GM19193 (cell line): Measurements from ENCODE around the gene GPC3.

Experiments used
- POLR2A ChIP-seq: IDR thresholded peaks from 4 replicates; pipeline ENCODE4 v1.6.1; 2011; ENCODE audit not compliant: insufficient read depth, insufficient read length; ENCODE audit errors: extremely low read depth

Gene GPC3

DNA sequence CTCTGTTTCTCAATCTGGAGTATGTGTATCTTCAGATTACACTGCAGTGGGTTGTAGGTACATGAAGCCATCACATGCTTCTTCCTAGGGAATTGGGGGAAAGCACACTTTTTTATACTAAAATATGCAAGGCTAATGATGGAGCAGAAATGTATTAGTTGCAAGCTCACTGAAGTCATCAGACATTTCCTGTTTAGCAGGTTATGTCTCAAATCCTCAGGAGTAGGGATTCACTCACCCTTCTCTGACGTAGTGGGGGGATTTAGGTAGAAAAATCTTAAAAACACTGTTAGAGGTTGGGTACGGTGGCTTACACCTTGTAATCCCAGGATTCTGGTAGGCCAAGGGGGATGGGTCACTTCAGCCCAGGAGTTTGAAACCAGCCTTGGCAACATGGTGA, 441.7 kb downstream of the GPC3 start:
- no peak for TF ChIP-seq POLR2A

GRCh38 chrX:133542476-133542875, 442.9 kb downstream of the GPC3 start:
- TF ChIP-seq POLR2A, result no peak

DNA sequence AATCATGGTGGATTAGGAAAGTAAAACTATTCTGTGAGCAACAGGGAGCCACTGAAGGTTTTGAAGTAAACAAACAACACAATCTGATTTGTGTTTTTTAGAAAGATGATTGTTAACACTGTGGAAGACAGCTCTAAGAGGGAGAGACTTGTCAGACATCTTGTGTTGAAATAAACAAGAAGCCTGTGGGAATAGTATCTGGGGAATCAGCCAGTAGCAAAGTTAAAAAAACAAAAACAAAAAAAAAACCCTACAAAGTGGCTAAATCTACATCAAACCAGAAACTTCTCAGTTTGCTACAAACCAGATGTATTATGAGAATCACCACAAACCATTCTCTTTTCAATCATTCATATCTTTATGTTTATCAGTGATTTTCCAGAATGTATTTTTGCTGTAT, 444.4 kb downstream of the GPC3 start:
- no peak for TF ChIP-seq POLR2A

- TF ChIP-seq POLR2A, result no peak
Measured at GRCh38 chrX:133538148-133538547, 447.2 kb downstream of the GPC3 start.

GRCh38 chrX:133537142-133537541, 448.3 kb downstream of the GPC3 start:
- TF ChIP-seq POLR2A, result no peak

GRCh38 chrX:133535066-133535465, 450.3 kb downstream of the GPC3 start:
- no peak for TF ChIP-seq POLR2A

DNA sequence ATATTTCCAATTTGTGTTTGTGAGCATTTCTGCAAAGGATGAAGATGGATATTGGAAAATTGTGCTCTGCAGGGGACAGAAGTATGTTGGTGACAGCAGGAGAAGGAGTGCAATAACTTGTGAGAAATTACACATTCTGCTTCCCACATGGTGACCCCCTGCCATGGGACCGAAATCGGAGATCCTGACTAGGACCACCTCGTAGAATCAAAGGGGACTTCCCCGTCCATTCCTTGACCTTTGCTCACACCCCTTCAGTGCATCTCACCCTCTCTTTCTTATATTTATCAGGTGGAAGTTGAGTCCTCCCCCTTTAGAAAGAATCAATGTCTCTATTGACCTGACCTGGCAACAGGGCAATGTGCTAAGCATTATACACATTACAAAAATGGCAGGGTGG, 451.2 kb downstream of the GPC3 start:
- no peak for TF ChIP-seq POLR2A

DNA sequence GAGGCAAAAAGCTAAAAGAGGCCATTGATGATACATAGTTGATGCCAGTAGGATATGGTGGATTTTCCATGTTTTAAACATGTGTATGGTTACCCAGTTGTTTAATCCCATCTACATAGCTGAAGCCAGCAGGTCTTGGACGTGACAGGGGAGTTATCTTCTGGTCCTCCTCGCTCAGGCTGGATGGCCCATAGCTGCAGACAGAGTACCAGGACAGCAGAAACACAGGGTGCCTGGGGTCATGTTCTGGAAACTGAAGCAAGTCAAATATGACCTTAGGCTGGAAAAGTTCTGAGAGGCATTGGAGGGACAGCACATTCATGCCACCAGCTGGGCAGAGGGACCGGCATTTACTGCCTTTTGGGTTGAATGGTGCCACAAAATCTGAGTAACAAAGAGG, 452.1 kb downstream of the GPC3 start:
- no peak for TF ChIP-seq POLR2A

DNA sequence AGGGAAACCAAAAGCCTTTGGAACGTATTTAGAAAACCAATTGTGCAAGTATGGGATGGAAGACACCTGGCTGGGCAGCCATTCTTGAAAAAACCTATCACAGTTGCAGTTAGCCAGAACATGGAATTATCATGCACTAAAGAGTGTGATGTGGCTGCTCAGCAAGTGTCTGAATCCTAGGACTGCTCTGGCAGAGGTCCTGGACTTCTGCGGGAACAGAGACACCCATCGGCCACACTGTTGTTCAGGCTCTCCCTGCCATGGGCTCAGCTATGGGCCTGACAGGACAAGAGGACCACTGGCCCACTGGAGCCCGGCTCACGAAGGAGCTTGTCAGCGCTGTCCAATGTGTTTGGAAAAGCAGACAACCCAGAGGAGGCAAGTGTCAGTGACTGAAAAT, 454.4 kb downstream of the GPC3 start:
- TF ChIP-seq POLR2A, result no peak

DNA sequence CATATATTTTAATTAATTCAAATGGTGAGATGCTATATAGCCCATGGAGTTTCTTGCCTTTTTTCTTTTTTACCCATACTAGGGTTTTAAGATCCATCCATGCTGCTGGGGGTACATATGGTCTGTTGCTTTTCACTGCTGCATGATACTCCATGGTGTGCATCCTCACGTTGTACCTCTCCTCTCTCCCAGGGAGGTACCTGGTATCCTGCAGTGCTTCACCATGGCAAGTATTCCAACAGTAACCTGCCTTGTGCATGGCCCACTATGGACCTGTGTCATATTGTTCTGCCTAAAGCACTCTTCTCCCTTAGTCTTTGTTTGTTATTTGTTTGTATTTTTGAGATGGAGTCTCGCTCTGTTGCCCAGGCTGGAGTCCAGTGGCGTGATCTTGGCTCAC, 455.8 kb downstream of the GPC3 start:
- TF ChIP-seq POLR2A, result no peak

- TF ChIP-seq POLR2A, result no peak
Measured at GRCh38 chrX:133527825-133528224, 457.6 kb downstream of the GPC3 start.

DNA sequence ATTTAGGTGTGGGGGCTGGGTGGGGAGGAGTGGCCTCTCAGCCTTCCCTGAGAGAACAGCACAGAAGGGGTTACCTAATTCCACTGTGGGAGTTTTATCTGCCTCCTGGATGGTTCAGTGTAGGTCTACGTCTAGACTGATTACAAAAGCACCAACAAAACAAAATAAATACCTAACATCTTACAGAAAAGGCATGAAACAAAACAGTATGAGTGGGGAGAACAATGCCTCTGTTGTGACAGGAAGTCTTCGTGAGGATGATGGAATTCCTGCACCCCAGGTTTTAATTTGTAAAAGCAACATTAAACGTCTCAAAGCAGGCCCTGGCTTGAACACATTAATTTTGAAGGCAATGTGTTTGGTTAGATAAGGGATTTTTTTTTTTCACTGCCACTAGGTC, 458.0 kb downstream of the GPC3 start:
- TF ChIP-seq POLR2A, result no peak

- TF ChIP-seq POLR2A, result no peak
Measured at GRCh38 chrX:133523526-133523925, 461.9 kb downstream of the GPC3 start.

GRCh38 chrX:133523081-133523487, 462.3 kb downstream of the GPC3 start:
- TF ChIP-seq POLR2A, result no peak

DNA sequence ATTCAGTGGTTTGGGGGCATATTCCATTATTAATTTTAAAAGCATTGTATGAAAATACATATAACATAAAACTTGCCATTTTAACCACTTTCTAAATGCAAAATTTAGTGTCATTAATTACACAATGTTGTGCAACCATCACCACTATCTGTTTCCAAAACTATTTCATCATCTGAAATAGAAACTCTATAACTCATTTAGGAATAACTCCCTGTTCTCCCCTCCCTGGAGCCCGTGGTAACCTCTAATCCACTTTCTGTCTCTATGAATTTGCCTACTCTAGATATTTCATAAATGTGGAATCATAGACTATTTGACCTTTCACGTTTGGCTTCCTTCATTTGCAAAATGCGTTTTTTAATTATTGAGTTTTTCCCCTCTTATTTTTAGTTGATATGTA, 468.7 kb downstream of the GPC3 start:
- no peak for TF ChIP-seq POLR2A

GRCh38 chrX:133514486-133514885, 470.9 kb downstream of the GPC3 start:
- TF ChIP-seq POLR2A, result no peak

DNA sequence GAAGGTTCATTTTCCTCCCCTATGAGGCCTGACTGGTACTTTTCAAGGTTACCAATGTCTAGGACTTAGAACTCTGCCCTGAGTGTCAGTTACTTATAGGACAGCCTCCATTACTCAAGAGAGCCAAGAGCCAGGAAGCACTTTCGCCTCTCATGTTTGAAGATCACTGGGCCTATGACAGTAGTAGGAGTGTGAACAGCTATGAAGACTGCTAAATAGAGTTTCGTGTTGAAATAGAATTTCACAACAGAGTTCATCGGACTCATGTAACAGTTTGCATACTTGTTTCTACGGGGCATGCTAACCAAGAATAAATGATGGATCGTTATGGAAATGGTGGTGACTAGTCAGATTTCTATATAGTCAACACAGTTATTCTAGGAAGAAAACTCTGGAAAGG, 472.3 kb downstream of the GPC3 start:
- TF ChIP-seq POLR2A, result no peak
